NB4 (cell line): ENCODE data around the gene PPFIA2.

Experiments
- POLR2A ChIP-seq: IDR thresholded peaks from 2 replicates; pipeline ENCODE4 v1.6.1; 2011; ENCODE audit warnings: mild to moderate bottlenecking; ENCODE audit not compliant: insufficient read length; ENCODE audit errors: extremely low read depth
- TF ChIP-seq, protein P1 (sequence below): IDR thresholded peaks from 2 replicates; pipeline ENCODE4 v1.6.1; 2011; ENCODE audit warnings: low read depth, low read length

DNA sequence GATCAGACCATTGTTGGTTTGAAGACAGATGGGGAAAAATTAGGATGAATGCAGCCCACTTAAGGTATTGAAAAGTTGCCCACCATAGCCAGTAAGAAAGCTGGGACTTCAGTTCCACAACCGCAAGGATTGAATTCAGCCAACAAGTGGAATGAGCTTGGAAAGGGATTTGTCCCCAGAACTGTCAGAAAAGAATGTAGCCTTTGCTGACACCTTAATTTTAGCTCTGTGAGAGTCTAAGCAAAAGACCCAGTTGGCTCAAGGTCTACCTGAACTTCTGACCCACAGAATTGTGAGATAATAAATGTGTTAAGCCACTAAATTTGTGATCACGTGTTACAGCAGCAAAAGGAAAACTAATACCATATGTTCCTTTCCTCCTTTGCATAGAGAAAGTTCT lies 29.4 kb downstream of the PPFIA2 start:
- TF ChIP-seq, protein P1, sequence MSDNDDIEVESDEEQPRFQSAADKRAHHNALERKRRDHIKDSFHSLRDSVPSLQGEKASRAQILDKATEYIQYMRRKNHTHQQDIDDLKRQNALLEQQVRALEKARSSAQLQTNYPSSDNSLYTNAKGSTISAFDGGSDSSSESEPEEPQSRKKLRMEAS, result no peak
- TF ChIP-seq POLR2A, result no peak
